SK-N-SH treated with all-trans-retinoic acid at 6 μM for 48 hours (cell line): ENCODE data around the gene NBEA.

ENCODE experiments used
- ATAC-seq: fragments of 200-7000 bp; cut with Tn5 transposase; 3 replicates; pipeline ENCODE4 v1.9.1; 2020; ENCODE audit warnings: mild to moderate bottlenecking, moderate library complexity
- ARNTL ChIP-seq: fragments of 450-650 bp; formaldehyde crosslinking; IDR thresholded peaks from 2 replicates; pipeline ENCODE4 v1.5.0; 2020; ENCODE audit warnings: low read depth, mild to moderate bottlenecking, moderate library complexity, borderline replicate concordance
- CREB5 ChIP-seq: fragments of 250-450 bp; sonication (Bioruptor Pico); IDR thresholded peaks from 2 replicates; pipeline ENCODE4 v1.5.1; 2020; ENCODE audit warnings: low read depth, mild to moderate bottlenecking, moderate library complexity
- CSDC2 ChIP-seq: fragments of 250-450 bp; sonication (Bioruptor Pico); IDR thresholded peaks from 2 replicates; pipeline ENCODE4 v1.5.0; 2020; ENCODE audit warnings: mild to moderate bottlenecking, moderate library complexity
- ESRRG ChIP-seq: fragments of 250-450 bp; sonication (Bioruptor Pico); IDR thresholded peaks from 2 replicates; pipeline ENCODE4 v1.6.1; 2021; ENCODE audit warnings: mild to moderate bottlenecking
- GLIS3 ChIP-seq: fragments of 250-450 bp; sonication (Bioruptor Pico); IDR thresholded peaks from 2 replicates; pipeline ENCODE4 v1.5.0; 2020; ENCODE audit warnings: mild to moderate bottlenecking, moderate library complexity
- OSR1 ChIP-seq: fragments of 250-450 bp; sonication (Bioruptor Pico); IDR thresholded peaks from 2 replicates; pipeline ENCODE4 v1.8.0; 2022; ENCODE audit warnings: moderate library complexity, mild to moderate bottlenecking, inconsistent platforms
- PATZ1 ChIP-seq: fragments of 250-450 bp; sonication (Bioruptor Pico); IDR thresholded peaks from 2 replicates; pipeline ENCODE4 v1.8.0; 2020; ENCODE audit warnings: mild to moderate bottlenecking, moderate library complexity, borderline replicate concordance
- POU6F1 ChIP-seq: fragments of 250-450 bp; sonication (Bioruptor Pico); IDR thresholded peaks from 2 replicates; pipeline ENCODE4 v1.8.0; 2021; ENCODE audit warnings: low read depth, mild to moderate bottlenecking, moderate library complexity, borderline replicate concordance
- RARB ChIP-seq: fragments of 250-450 bp; sonication (Bioruptor Pico); IDR thresholded peaks from 2 replicates; pipeline ENCODE4 v1.8.0; 2021; ENCODE audit warnings: mild to moderate bottlenecking, moderate library complexity
- SNAI2 ChIP-seq: fragments of 250-450 bp; sonication (Bioruptor Pico); IDR thresholded peaks from 2 replicates; pipeline ENCODE4 v1.5.0; 2020; ENCODE audit warnings: mild to moderate bottlenecking, moderate library complexity
- TOX ChIP-seq: fragments of 250-450 bp; sonication (Bioruptor Pico); IDR thresholded peaks from 2 replicates; pipeline ENCODE4 v1.8.0; 2021; ENCODE audit warnings: mild to moderate bottlenecking, moderate library complexity, borderline replicate concordance
- TSHZ2 ChIP-seq: fragments of 250-450 bp; sonication (Bioruptor Pico); IDR thresholded peaks from 2 replicates; pipeline ENCODE4 v1.5.0; 2020; ENCODE audit warnings: mild to moderate bottlenecking, moderate library complexity
- ZC3H10 ChIP-seq: fragments of 250-450 bp; sonication (Bioruptor Pico); IDR thresholded peaks from 2 replicates; pipeline ENCODE4 v1.5.1; 2021; ENCODE audit warnings: mild to moderate bottlenecking, moderate library complexity
- ZFP3 ChIP-seq: fragments of 250-450 bp; sonication (Bioruptor Pico); IDR thresholded peaks from 2 replicates; pipeline ENCODE4 v1.5.0; 2020; ENCODE audit warnings: mild to moderate bottlenecking, moderate library complexity
- ZFP30 ChIP-seq: fragments of 450-650 bp; formaldehyde crosslinking; IDR thresholded peaks from 2 replicates; pipeline ENCODE4 v1.5.0; 2022; ENCODE audit warnings: mild to moderate bottlenecking, moderate library complexity
- ZNF565 ChIP-seq: fragments of 450-650 bp; formaldehyde crosslinking; conservative IDR thresholded peaks from 2 replicates; pipeline ENCODE4 v1.5.0; 2020; ENCODE audit warnings: low read depth, mild to moderate bottlenecking, moderate library complexity
- ZNF70 ChIP-seq: fragments of 450-650 bp; formaldehyde crosslinking; IDR thresholded peaks from 2 replicates; pipeline ENCODE4 v1.5.0; 2020; ENCODE audit warnings: mild to moderate bottlenecking, moderate library complexity
- ZNF8 ChIP-seq: fragments of 450-650 bp; formaldehyde crosslinking; IDR thresholded peaks from 2 replicates; pipeline ENCODE4 v1.5.0; 2020; ENCODE audit warnings: mild to moderate bottlenecking, moderate library complexity

The NBEA gene

GRCh38 chr13:35697186-35697730 lies 755.2 kb downstream of the NBEA start:
- ATAC-seq: no peak
- no peak for TF ChIP-seq ZNF565 (CRISPR knock-in tag)

GRCh38 chr13:35698911-35699576 lies 757.0 kb downstream of the NBEA start:
- ATAC-seq: peak; percentile 79
- TF ChIP-seq ARNTL (CRISPR knock-in tag): no peak
- TF ChIP-seq, all 23 proteins: peak for 0

- TF ChIP-seq SNAI2 (CRISPR knock-in tag) (no peak), CREB5 (CRISPR knock-in tag) (no peak), RARB (no peak), TSHZ2 (CRISPR knock-in tag) (no peak), ZNF8 (CRISPR knock-in tag) (no peak), PATZ1 (CRISPR knock-in tag) (no peak), ZC3H10 (CRISPR knock-in tag) (no peak), ZNF70 (no peak), ESRRG (CRISPR knock-in tag) (no peak), ZFP30 (CRISPR knock-in tag) (no peak), OSR1 (CRISPR knock-in tag) (no peak), ZFP3 (CRISPR knock-in tag) (no peak), CSDC2 (no peak), POU6F1 (no peak), TOX (CRISPR knock-in tag) (no peak)
- TF ChIP-seq, all 23 proteins: peak for 0
- peak; percentile 33 for ATAC-seq
Observed at GRCh38 chr13:35699825-35700510, 757.9 kb downstream of the NBEA start.

GRCh38 chr13:35700671-35701070 lies 758.6 kb downstream of the NBEA start:
- peak; percentile 79 for ATAC-seq
- TF ChIP-seq ZNF565 (CRISPR knock-in tag) (no peak), POU6F1 (no peak), ZFP30 (CRISPR knock-in tag) (no peak), TSHZ2 (CRISPR knock-in tag) (no peak), ESRRG (CRISPR knock-in tag) (no peak), CSDC2 (no peak), ZC3H10 (CRISPR knock-in tag) (no peak), CREB5 (CRISPR knock-in tag) (no peak), GLIS3 (no peak), PATZ1 (CRISPR knock-in tag) (no peak)
